GM23338 (cell line): ENCODE results near the gene KIAA0513. TPM values are rescaled to one million over a fixed set of nuclear protein-coding genes. Genes with fewer than 3 reads are reported as not detected.

ENCODE experiments used
- ATAC-seq: fragments of 200-7000 bp; cut with Tn5 transposase; 3 replicates; pipeline ENCODE4 v1.9.1; 2020
- DNase-seq: peaks from one replicate; pipeline ENCODE4 v3.0.0-alpha.2; 2015; ENCODE audit warnings: low spot score
- H2AFZ ChIP-seq: fragments of 200-600 bp; sonication (generic); 2 replicates; pipeline ENCODE4 v1.8.0; 2016; ENCODE audit warnings: antibody characterized with exemption, mild to moderate bottlenecking, moderate library complexity
- H3F3A ChIP-seq: fragments of 200-600 bp; sonication (generic); replicated peaks from 2 replicates; pipeline ENCODE4 v1.8.0; 2017; ENCODE audit warnings: antibody characterized with exemption, mixed run types, low read depth
- H3K27ac ChIP-seq: fragments of 200-600 bp; sonication (generic); 2 replicates; pipeline ENCODE4 v1.6.1; 2016; ENCODE audit warnings: low read depth
- H3K27me3 ChIP-seq: fragments of 200-600 bp; sonication (generic); 2 replicates; pipeline ENCODE4 v1.8.0; 2016; ENCODE audit warnings: mild to moderate bottlenecking, mixed run types, moderate library complexity; ENCODE audit not compliant: insufficient read depth
- H3K36me3 ChIP-seq: fragments of 200-600 bp; sonication (generic); 2 replicates; pipeline ENCODE4 v1.8.0; 2016; ENCODE audit warnings: mild to moderate bottlenecking; ENCODE audit not compliant: insufficient read depth
- H3K4me1 ChIP-seq: fragments of 200-600 bp; sonication (generic); 2 replicates; pipeline ENCODE4 v1.8.0; 2016; ENCODE audit warnings: mild to moderate bottlenecking, moderate library complexity; ENCODE audit not compliant: insufficient read depth
- H3K4me2 ChIP-seq: fragments of 200-600 bp; sonication (generic); 2 replicates; pipeline ENCODE4 v1.7.1; 2017; ENCODE audit warnings: mixed run types
- H3K4me3 ChIP-seq: fragments of 200-600 bp; sonication (generic); 2 replicates; pipeline ENCODE4 v1.6.1; 2016; ENCODE audit warnings: mixed run types
- H3K79me2 ChIP-seq: fragments of 200-600 bp; sonication (generic); replicated peaks from 2 replicates; pipeline ENCODE4 v1.8.0; 2017; ENCODE audit warnings: mild to moderate bottlenecking; ENCODE audit not compliant: insufficient read depth
- H3K9me2 ChIP-seq: fragments of 200-600 bp; sonication (generic); 2 replicates; pipeline ENCODE4 v1.8.0; 2017; ENCODE audit not compliant: insufficient read depth
- H4K20me1 ChIP-seq: fragments of 200-600 bp; sonication (generic); replicated peaks from 2 replicates; pipeline ENCODE4 v1.8.0; 2017; ENCODE audit warnings: mild to moderate bottlenecking; ENCODE audit not compliant: insufficient read depth
- H3K27ac Mint-ChIP-seq: 2 replicates; pipeline ENCODE4 v1.8.0; 2020; ENCODE audit warnings: inconsistent platforms, mild to moderate bottlenecking, moderate library complexity, mixed read lengths
- H3K27me3 Mint-ChIP-seq: 3 replicates; pipeline ENCODE4 v1.8.0; 2022; ENCODE audit warnings: low read depth, mild to moderate bottlenecking, moderate library complexity, mixed read lengths, inconsistent platforms; ENCODE audit not compliant: insufficient read depth, poor library complexity
- H3K36me3 Mint-ChIP-seq: 3 replicates; pipeline ENCODE4 v1.8.0; 2021; ENCODE audit warnings: low read depth, mild to moderate bottlenecking, inconsistent platforms, moderate library complexity, mixed read lengths
- H3K4me1 Mint-ChIP-seq: 3 replicates; pipeline ENCODE4 v1.8.0; 2020; ENCODE audit warnings: mild to moderate bottlenecking, inconsistent platforms, mixed read lengths
- H3K4me3 Mint-ChIP-seq: 3 replicates; pipeline ENCODE4 v1.8.0; 2021; ENCODE audit warnings: moderate library complexity, mild to moderate bottlenecking, inconsistent platforms, mixed read lengths
- H3K9me3 Mint-ChIP-seq: 3 replicates; pipeline ENCODE4 v1.8.0; 2020; ENCODE audit warnings: moderate library complexity, mild to moderate bottlenecking, inconsistent platforms, mixed read lengths
- CREB1 ChIP-seq: fragments of 250-450 bp; sonication (Bioruptor Pico); IDR thresholded peaks from 2 replicates; pipeline ENCODE4 v1.5.0; 2020; ENCODE audit warnings: low read depth, mild to moderate bottlenecking, moderate library complexity
- CTCF ChIP-seq, 2 experiments: fragments of 200-600 bp in 1 of 2; sonication (generic) in 1 of 2; conservative IDR thresholded peaks; 2 replicates each; pipeline versions ENCODE4 v1.5.1 to v1.6.1; 2016 to 2017; ENCODE audit warnings: antibody characterized with exemption in 2 of 2, low read depth in 2 of 2, mild to moderate bottlenecking in 2 of 2, moderate library complexity in 1 of 2
- ETS1 ChIP-seq: IDR thresholded peaks from 2 replicates; pipeline ENCODE4 v1.6.1; 2016; ENCODE audit warnings: antibody characterized with exemption
- EZH2 ChIP-seq: fragments of 200-600 bp; sonication (generic); IDR thresholded peaks from one replicate; pipeline ENCODE4 v1.8.0; 2017; ENCODE audit warnings: antibody characterized with exemption, mild to moderate bottlenecking, low read depth; ENCODE audit not compliant: unreplicated experiment
- JUNB ChIP-seq: IDR thresholded peaks from one replicate; pipeline ENCODE4 v1.6.1; 2016; ENCODE audit warnings: antibody characterized with exemption; ENCODE audit not compliant: unreplicated experiment
- POLR2AphosphoS5 ChIP-seq: IDR thresholded peaks from 2 replicates; pipeline ENCODE4 v1.6.1; 2016; ENCODE audit warnings: antibody characterized with exemption, low read depth
- REST ChIP-seq: IDR thresholded peaks from one replicate; pipeline ENCODE4 v1.6.1; 2018; ENCODE audit warnings: antibody characterized with exemption; ENCODE audit not compliant: unreplicated experiment
- STAT1 ChIP-seq: IDR thresholded peaks from one replicate; pipeline ENCODE4 v1.6.1; 2016; ENCODE audit warnings: antibody characterized with exemption; ENCODE audit not compliant: unreplicated experiment
- ZNF114 ChIP-seq: fragments of 250-450 bp; sonication (Bioruptor Pico); IDR thresholded peaks from 2 replicates; pipeline ENCODE4 v1.5.0; 2020; ENCODE audit warnings: mild to moderate bottlenecking, moderate library complexity
- polyA plus RNA-seq: library from polyadenylated mRNA; unstranded; fragments of >200 nt; fragmentation: Nextera tagmentation; extraction: Ambion mirVana; gene quantifications from 2 replicates; pipeline ENCODE4 v1.2.1, GENCODE V29; 2016
- total RNA-seq: library from RNA; depleted of rRNA; stranded (reverse); fragments of >200 nt; shearing (Covaris generic); gene quantifications from 2 replicates; pipeline ENCODE4 v1.2.3, GENCODE V29; 2014

Gene KIAA0513
- total and polyA plus RNA-seq, 2 experiments from 2014 or later, result 2.1 to 8.7 TPM

- no peak for TF ChIP-seq REST
- TF ChIP-seq STAT1, result no peak
- no peak for TF ChIP-seq CTCF (conservative IDR thresholded peaks at IDR 0.05; ENCODE audit: low read depth in 2 of 2)
- no peak for TF ChIP-seq CREB1 (CRISPR knock-in tag)
- no peak for TF ChIP-seq POLR2AphosphoS5
- TF ChIP-seq ZNF114 (CRISPR knock-in tag), result no peak
These were observed 86.3 kb downstream of the KIAA0513 start (continued) for GRCh38 chr16:85113913-85114312.

GRCh38 chr16:85114909-85115567, 87.4 kb downstream of the KIAA0513 start:
- Histone ChIP-seq H3K27ac (no peak overlapping the region), H2AFZ (peak overlapping the region; percentile 33; the same call in 1 of the 2 replicates), H3K36me3 (no peaks in the 10 kb centered on the region), H3K9me2 (no peaks in the 10 kb centered on the region), H4K20me1 (no peaks in the 10 kb centered on the region), H3K4me1 (no peaks in the 10 kb centered on the region; the same call in 1 of the 2 replicates), H3K79me2 (no peaks in the 10 kb centered on the region), H3K27me3 (no peaks in the 10 kb centered on the region), H3F3A (no peaks in the 10 kb centered on the region), H3K4me3 (no peak overlapping the region), H3K4me2 (no peak overlapping the region)
- no peaks in the 10 kb centered on the region for H3K9me3 Mint-ChIP-seq
- peaks cover 25% of the 10 kb centered on the region for H3K4me1 Mint-ChIP-seq
- no peaks in the 10 kb centered on the region for H3K36me3 Mint-ChIP-seq
- DNase-seq, result peak; percentile 95
- peak; percentile 89 for ATAC-seq
- H3K27me3 Mint-ChIP-seq, result peaks cover 21% of the 10 kb centered on the region
- 0 out of 3 replicates have a peak overlapping the region, but pooled peaks have one; percentile 35 for H3K4me3 Mint-ChIP-seq
- no peak overlapping the region for H3K27ac Mint-ChIP-seq
- TF ChIP-seq EZH2 (no peak), ZNF114 (CRISPR knock-in tag) (no peak), JUNB (no peak), STAT1 (no peak), CREB1 (CRISPR knock-in tag) (no peak), CTCF (conservative IDR thresholded peaks at IDR 0.05; ENCODE audit: low read depth in 2 of 2) (peak; percentile 97 to 98), ETS1 (0 out of 2 replicates have a peak, but pooled peaks have one; percentile 24), REST (no peak)
